HG02610 (cell line): Measurements from ENCODE around the gene HOXA6.
A peak's percentile ranks its signal among the peaks of the same experiment; 100 is the strongest.

Source experiments
- ATAC-seq: cut with Tn5 transposase; IDR thresholded peaks from one replicate; pipeline ENCODE4 v1.9.1; 2021; ENCODE audit warnings: mild to moderate bottlenecking, moderate library complexity; ENCODE audit not compliant: unreplicated experiment

Gene HOXA6

DNA sequence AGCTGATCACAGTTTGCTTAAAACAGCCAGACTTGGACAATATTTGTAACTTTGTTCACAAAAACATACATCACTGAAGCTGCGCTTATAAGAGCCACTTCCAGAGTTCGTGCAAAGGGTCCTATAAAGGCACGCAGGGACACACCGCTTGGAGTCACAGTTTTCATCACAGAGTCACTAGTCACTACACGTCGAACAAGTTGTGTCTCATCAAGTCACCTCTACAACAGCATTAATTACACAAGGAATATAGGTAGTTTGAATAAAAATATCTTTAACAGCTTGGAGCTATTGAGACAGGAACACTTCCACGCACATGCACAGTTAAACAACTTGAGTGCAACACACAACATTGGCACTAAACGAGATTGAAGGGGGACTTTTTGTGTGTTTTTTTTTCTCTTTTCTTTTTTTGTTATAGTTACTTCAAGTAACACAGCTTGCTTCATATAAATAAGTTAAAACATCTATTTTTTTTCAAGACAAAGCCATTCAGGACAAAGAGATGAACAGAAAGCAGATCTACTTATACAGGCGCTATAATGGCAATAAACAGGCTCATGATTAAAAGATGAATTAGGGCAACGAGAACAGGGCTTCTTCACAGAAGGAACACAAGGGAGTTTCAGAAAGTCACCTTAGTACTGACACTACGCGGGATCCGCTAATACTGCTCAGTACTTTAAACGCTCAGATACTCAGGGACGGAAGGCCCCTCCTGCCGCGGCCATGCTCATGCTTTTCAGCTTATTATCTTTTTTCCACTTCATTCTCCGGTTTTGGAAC lies 6.2 kb downstream of the HOXA6 start:
- ATAC-seq = no peak

DNA sequence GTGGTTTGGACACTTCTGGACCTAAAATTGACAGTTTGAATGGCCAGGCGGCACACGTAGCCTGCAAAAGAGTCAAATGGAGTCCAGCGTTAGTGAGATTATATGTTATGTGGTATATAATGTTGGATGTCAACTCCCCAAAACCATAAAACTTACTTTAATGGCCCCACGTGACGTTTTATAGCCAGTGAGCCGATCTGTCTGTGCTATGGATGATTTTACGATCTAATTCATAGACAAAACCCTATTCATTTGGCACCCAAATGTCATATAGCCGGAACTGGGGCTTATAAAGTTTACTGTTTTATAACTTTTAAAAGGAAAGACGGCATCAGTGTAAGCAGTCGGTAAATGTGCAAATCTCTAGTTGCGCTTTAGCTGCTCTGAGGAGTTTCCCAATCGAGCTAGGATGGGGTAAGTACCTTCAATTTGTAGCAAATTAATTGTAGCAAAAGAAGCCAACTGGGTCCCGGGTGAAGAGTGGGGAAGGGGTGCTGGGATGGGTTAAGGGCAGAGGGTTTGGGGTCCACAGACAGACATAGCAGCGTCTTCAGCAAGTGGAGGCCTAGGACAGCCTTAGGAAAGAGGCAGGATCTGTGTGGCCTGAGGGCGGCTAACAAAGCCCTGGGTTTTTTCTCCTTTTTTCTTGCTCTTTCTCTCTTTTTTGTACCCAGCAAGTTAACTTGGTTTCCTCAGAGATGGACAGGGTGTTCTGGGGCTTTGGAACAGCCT lies 7.3 kb downstream of the HOXA6 start:
- ATAC-seq = no peak

DNA sequence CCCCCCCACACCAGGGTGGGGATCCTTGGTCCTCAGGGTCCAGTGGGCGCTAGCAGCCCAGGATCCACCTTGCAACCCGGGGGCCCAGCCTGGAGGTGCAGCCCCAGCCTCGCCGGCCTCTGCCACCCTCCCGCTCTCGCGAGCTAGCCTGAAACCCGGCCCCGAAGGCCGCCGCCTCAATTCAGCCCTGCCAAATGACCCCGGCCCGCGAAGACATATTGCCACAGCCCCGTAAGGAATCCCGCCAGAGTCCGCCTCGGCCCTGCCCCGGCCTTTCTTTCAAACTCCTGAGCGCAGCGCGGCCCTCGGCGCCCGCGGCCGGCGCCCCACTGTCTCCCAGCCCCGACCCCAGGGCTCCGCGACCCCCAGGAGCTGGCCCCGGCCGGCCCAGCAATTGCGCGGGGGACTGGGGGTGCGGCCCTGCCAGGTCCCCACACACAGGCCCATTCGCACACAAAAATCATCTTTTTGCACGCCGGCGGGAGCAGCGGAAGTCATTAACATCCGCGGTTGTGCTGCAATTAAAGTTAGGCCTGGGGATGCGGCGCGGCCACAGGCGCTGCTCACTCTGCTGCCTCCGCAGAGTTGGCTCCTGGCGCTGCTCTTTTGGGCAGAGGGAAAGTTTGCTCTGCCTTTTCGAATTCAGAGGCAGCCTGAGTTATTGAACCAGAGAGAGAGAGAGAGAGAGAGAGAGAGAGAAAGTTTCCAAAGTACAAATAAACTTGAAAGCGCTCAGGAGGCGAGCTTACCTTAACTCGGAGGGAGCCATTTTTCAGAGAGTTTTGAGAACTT lies 8.0 kb downstream of the HOXA6 start:
- ATAC-seq = no peak

GRCh38 chr7:27138985-27139333 lies 8.6 kb downstream of the HOXA6 start:
- ATAC-seq = no peak

- no peak for ATAC-seq
Measured at GRCh38 chr7:27138472-27138871, 9.1 kb downstream of the HOXA6 start.

DNA sequence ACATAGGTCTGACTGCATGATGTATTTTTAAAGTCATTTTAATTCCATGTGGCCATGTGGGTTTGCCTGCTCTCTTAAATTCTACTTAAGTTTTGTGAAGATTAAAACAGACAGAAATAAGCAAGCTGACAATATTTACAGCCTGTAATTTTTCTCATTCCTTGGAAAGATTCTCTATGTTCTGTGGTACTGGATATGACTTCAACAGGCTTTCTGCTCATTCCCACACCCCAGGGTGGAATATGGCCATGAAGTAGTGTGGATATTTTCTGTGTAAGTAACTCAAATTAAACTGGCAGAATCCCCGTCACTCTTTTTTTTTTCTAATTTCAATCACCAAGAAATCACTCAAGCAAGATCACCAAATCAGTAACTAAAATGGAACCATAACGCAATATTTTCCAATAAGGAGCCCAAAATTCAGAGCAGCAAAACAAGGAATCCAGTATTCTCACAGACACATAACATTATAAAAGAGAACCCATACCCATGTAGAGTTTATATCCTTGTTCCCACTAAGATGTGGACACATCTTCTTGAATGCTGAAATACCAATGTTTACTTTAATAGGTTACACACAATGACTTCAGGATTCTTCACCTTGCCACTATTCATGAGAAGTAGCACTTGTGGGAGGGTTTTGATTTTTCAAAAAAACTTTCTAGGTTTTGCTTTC lies 9.8 kb downstream of the HOXA6 start:
- no peak for ATAC-seq

DNA sequence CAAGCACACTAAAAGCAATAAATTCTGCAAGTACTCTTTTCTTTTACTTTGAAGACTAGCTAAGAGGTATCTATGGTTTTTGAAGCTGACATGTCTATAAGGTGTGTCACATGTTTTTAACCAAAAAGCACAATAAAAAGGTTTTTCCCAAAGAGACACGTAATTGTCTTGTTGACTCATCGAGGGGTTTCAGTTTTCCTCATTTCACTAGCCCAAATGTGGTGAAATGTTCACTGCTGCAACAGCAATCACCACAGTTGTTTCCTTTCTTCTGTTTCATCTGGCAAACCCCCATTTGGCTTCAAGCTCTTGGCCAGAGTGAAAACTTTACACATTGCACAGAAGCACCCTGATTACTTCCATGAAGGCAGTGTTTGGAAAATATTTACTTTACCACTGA lies 13.2 kb downstream of the HOXA6 start:
- ATAC-seq = peak; percentile 80

- no peak for ATAC-seq
Measured at GRCh38 chr7:27133409-27134231, 14.0 kb downstream of the HOXA6 start.

- ATAC-seq = no peak
Measured at GRCh38 chr7:27132978-27133377, 14.6 kb downstream of the HOXA6 start.

DNA sequence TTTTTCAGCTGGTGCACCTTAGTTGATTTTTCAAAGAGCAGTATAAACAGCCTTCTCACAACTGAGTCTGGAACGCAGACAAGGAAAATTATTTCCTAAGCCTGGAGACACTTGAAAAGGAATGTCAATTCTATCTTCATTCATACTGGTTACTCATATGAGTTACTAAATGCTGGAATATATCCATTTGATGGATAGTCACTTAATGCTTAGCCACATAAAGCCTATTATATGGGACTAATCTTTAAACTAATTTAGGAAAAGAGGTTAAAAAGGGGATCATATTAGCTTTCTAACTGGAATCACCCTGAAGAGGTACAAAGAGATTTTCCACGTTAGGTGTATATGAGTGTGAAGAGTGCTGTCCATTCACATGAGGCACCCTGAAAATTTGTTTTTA lies 15.4 kb downstream of the HOXA6 start:
- no peak for ATAC-seq

DNA sequence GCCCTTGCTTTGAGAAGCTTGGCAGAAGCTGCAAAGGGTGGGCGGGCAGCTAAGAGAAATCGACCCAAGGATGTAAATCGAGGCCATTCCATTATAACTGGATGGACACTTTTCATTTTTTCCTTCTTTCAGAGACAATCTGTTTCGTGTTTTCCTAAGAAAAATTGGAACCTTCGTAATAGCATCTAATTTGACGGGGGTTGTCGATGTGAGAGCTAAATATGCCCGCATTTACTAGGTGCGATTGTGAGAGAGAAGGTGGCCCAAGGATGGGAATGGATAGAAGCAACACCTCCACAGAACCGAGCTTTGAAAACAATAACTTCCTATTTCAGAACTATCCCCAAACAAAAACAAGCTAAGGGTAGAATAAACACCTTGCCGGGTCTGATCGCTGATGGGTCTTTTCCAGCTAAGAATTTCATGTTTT lies 16.2 kb downstream of the HOXA6 start:
- ATAC-seq = no peak

GRCh38 chr7:27130540-27131389 lies 16.8 kb downstream of the HOXA6 start, which contains the start of gene HOXA4:
Gene HOXA4, minus strand, starts transcription at chr7:27130757. Its CDS starts 24 bp downstream, at chr7:27130733.
- no peak for ATAC-seq

DNA sequence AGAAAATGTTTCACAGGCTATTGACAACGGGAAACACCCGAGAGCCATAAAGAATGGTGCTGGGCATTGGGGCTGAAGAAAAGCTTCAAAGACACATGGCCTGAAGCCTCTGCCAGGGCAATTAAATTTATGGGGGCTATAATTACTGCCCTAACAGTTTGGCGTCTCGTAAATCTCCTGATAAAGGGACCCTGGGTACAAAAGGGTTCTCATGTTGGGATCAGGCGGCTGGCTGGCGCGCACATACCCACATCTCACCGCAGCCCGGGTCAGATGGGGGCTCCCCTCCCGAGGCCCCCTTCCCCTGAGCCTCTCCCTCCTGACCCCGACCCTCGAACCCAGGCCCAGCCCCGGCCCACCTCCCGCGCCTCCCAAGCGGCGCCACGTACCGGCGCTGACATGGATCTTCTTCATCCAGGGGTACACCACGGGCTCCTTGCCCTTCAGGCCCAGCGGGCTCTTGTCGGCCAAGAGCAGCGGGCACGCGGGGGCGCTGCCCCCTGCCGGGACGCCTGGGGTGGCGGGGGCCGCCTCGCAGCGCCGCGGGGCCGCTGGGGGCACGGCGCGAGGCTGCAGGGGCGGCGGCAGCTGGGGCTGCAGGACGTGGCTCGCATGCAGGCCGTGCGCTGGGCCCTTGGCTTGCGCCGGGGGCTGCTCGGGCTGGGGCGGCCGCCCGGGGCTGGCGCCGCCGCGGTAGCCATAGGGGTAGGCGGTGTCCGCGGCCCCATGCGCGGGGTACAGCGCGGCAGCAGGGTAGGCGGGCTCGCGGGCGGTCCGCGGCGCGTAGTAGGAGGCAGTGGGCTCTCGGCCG lies 17.6 kb downstream of the HOXA6 start:
- ATAC-seq = no peak

DNA sequence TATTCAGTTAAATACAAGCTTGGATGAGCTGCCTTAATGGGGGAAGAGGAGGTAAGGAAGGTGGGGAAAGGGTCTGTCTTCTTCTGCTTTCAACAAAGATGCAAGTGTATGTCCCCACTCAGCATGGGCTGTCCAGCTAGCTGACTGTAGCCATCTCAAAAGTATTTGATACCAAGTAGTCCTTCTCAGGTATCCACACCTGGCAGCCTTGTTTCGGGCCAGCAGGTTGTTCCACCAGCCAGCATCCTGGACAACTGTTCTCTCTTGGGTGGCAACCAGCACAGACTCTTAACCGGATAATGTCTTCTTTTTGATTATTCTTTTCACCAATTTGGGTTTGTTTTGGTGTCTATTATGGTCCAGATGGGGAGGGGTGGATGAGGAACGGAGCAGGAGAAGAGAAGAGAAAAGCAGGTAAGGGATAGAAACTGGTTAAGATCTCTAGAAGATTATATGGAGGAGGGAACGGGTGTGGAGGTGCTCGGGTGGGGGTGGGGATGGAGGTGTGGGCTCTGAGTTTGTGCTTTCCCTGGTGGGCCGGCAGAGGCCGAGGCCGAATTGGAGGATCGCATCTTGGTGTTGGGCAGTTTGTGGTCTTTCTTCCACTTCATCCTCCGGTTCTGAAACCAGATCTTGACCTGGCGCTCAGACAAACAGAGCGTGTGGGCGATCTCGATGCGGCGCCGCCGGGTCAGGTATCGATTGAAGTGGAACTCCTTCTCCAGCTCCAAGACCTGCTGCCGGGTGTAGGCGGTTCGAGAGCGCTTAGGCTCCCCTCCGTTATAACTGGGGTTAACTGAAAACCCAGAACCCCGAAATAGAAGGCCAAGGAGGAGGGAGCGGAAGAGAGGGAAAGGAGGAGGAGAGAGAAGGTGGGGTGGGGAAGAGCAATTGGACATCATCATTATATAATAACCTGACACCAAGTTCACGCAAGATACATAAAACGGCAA lies 18.5 kb downstream of the HOXA6 start:
- ATAC-seq = no peak

- no peak for ATAC-seq
Measured at GRCh38 chr7:27128034-27128433, 19.5 kb downstream of the HOXA6 start.

- ATAC-seq = no peak
Measured at GRCh38 chr7:27126596-27127327, 20.8 kb downstream of the HOXA6 start.

DNA sequence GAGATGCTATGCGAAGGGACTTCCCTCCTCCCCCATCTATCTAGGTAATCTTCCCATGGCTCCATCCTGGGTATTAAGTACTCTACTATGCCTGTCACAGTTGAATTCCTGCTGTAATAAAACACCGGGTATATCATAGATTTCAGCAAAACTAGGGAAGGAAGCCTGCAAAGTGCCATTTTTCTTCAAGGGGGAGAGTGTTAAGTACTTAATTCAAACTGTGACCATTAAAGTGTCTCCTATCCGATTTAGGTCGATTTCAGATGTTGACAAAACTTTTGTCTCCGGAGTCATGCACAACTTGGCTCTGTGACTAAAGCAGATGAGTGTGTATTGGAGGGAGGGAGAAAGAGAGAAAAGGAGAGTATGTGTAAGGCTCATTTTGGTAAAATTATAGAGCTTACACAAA lies 21.6 kb downstream of the HOXA6 start:
- no peak for ATAC-seq
